Lung (tissue), 12 donors: Measurements from ENCODE around the gene NOC4L. TPM values are rescaled to one million over a fixed set of nuclear protein-coding genes. Genes with fewer than 3 reads are reported as not detected.
A peak's percentile ranks its signal among the peaks of the same experiment; 100 is the strongest.

Experiments used
- ATAC-seq: fragments of 200-7000 bp; cut with Tn5 transposase; one replicate; pipeline ENCODE4 v1.9.1; 2020; ENCODE audit warnings: moderate number of reproducible peaks; ENCODE audit not compliant: insufficient read depth, low FRiP score
- DNase-seq, 3 donors: peaks; one replicate each; pipeline ENCODE4 v3.0.0-alpha.2; 2013 to 2017
- H3K27ac ChIP-seq, 2 donors: one replicate each; pipeline ENCODE4 v1.5.1; 2013; ENCODE audit warnings: mild to moderate bottlenecking in 2 of 2, moderate library complexity in 2 of 2, control low read depth in 1 of 2, inconsistent platforms in 1 of 2, low read depth in 1 of 2, low read length in 1 of 2
- H3K27me3 ChIP-seq, 3 donors: one replicate each; pipeline ENCODE4 v1.5.1; 2013; ENCODE audit warnings: low read length in 2 of 3; ENCODE audit not compliant: control insufficient read depth in 3 of 3, insufficient read depth in 3 of 3
- H3K36me3 ChIP-seq, 4 donors: one replicate each; pipeline ENCODE4 v1.5.1; 2013; ENCODE audit warnings: low read length in 4 of 4, mild to moderate bottlenecking in 1 of 4, moderate library complexity in 1 of 4; ENCODE audit not compliant: control insufficient read depth in 4 of 4, insufficient read depth in 4 of 4
- H3K4me1 ChIP-seq, 5 donors: one replicate each; pipeline ENCODE4 v1.5.1; 2013; ENCODE audit warnings: low read length in 5 of 5, mild to moderate bottlenecking in 2 of 5, moderate library complexity in 1 of 5; ENCODE audit not compliant: control insufficient read depth in 5 of 5, insufficient read depth in 5 of 5
- H3K4me3 ChIP-seq: one replicate; pipeline ENCODE4 v1.5.1; 2013; ENCODE audit warnings: mild to moderate bottlenecking, control low read depth, moderate library complexity
- H3K9ac ChIP-seq, 2 donors: one replicate each; pipeline ENCODE4 v1.5.1; 2013; ENCODE audit warnings: low read length in 2 of 2, control low read depth in 1 of 2; ENCODE audit not compliant: insufficient read depth in 1 of 2
- H3K9me3 ChIP-seq, 4 donors: one replicate each; pipeline ENCODE4 v1.5.1; 2013; ENCODE audit warnings: low read length in 3 of 4, mild to moderate bottlenecking in 1 of 4, moderate library complexity in 1 of 4; ENCODE audit not compliant: control insufficient read depth in 4 of 4, insufficient read depth in 3 of 4
- WGBS, 2 donors: extraction: QIAGEN DNeasy Blood & Tissue Kit; methylation state at CpG; one replicate each; pipeline ENCODE4 v1.1.7; 2013; 5-methylcytosine and 5-hydroxymethylcytosine counted together
- polyA plus RNA-seq, 2 donors: library from polyadenylated mRNA; stranded (reverse); fragments of 200-250 nt; gene quantifications; one replicate each; pipeline ENCODE4 v1.2.1, GENCODE V29; 2013
- total RNA-seq, 2 donors: library from RNA; depleted of rRNA in 1 of 2; stranded (reverse); fragments of >200 nt in 1 of 2; gene quantifications; one replicate each; pipeline ENCODE4 v1.2.1, GENCODE V29; 2014 to 2021
- TF ChIP-seq, protein P1 (sequence below): IDR thresholded peaks from 2 replicates; pipeline ENCODE4 v1.5.1; 2012; ENCODE audit warnings: mild to moderate bottlenecking; ENCODE audit errors: control extremely low read depth, extremely low read depth
- donor health status: control.
- donor health status: control.
- donor health status: Bipolar disorder and iron deficiency.
- donor health status: healthy.
- donor health status: DM: yes; HTN: yes; CAD: no.

NOC4L gene
- total and polyA plus RNA-seq, 4 donors, result 6.3 to 27.8 (median 25.9) TPM

DNA sequence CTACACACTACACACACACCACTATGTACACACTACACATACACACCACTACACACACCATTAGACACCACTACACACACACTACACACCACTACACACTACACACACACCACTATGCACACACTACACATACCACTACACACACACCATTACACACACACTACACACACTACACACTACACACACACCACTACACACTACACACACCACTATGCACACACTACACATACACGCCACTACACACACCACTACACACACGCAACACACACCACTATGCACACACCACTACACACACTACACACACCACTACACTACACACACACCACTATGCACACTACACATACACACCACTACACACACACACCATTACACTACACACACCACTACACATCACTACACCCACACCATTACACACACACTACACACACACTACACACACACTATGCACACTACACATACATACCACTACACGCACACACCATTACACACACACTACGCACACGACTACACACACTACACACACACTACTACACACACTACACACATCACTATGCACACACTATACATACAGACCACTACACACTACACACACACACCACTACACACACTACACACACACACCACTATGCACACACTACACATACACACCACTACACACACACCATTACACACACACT lies 13.6 kb downstream of the NOC4L start:
- H3K27me3 ChIP-seq, result peaks cover 0 to 8% (median 7%) of the 10 kb centered on the region in 3 donors
- DNase-seq, result no peak
- no peak for ATAC-seq
- no peak overlapping the region for H3K4me3 ChIP-seq
- peaks cover 0 to 29% (median 13%) of the 10 kb centered on the region in 4 donors for H3K36me3 ChIP-seq
- peaks cover 0 to 17% (median 3%) of the 10 kb centered on the region in 5 donors for H3K4me1 ChIP-seq
- H3K27ac ChIP-seq, result no peak overlapping the region
- peaks cover 0 to 10% (median 4%) of the 10 kb centered on the region in 4 donors for H3K9me3 ChIP-seq
- TF ChIP-seq, protein P1, sequence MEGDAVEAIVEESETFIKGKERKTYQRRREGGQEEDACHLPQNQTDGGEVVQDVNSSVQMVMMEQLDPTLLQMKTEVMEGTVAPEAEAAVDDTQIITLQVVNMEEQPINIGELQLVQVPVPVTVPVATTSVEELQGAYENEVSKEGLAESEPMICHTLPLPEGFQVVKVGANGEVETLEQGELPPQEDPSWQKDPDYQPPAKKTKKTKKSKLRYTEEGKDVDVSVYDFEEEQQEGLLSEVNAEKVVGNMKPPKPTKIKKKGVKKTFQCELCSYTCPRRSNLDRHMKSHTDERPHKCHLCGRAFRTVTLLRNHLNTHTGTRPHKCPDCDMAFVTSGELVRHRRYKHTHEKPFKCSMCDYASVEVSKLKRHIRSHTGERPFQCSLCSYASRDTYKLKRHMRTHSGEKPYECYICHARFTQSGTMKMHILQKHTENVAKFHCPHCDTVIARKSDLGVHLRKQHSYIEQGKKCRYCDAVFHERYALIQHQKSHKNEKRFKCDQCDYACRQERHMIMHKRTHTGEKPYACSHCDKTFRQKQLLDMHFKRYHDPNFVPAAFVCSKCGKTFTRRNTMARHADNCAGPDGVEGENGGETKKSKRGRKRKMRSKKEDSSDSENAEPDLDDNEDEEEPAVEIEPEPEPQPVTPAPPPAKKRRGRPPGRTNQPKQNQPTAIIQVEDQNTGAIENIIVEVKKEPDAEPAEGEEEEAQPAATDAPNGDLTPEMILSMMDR, result no peak
- H3K9ac ChIP-seq, result peak overlapping the region in 1 of 2 donors; percentile 46
- 98 to 99% methylated on average over 5 of the region's 5 CpGs for WGBS, 2 donors

DNA sequence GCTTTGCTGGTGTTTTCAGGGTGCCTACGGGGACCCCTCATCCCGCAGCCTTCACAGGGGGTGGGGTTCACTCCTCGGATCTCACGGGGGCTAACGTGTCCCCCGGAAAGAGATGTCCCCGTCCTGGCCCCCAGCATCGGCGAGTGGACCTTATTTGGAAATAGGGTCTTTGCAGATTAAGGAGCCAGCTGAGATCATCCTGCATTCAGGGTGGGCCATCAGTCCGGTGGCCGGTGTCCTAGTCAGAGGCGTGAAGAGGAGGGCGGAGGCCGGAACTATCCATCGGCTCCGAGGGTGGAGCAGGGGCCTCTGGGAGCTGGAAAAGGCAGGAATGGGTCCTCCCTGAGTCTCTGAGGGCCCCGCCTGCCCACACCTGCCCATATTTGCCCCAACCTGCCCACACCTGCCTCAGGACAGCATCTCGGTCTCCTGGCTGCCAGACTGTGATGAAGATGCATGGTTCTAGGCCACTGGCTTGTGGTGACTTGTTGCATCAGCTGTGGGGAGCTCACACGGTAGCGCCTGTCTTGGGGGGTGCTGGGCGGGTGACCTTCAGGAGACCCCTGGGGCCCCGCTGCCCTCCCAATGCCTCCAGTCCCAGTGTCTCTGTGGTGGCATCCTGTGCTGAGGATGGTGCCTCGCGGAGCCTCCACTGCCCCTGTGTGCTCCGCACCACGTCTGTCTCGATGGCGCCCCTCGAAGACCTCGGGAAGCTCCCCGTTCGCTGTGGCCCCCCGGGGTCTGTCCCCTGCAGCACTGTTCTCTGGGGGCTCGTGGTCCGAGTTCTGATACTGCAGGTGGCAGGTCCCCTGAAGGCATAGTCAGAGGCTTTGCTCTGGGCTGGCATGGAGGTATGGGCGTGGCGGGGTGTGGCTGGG lies 14.7 kb downstream of the NOC4L start:
- 90% methylated on average over 37 of the region's 37 CpGs for WGBS, 2 donors
- Histone ChIP-seq H3K9me3 (peaks cover 0 to 10% (median 4%) of the 10 kb centered on the region in 4 donors), H3K4me3 (no peak overlapping the region), H3K36me3 (peaks cover 0 to 29% (median 13%) of the 10 kb centered on the region in 4 donors), H3K4me1 (peaks cover 0 to 17% (median 3%) of the 10 kb centered on the region in 5 donors), H3K9ac (no peak overlapping the region), H3K27ac (no peak overlapping the region), H3K27me3 (peaks cover 0 to 9% (median 7%) of the 10 kb centered on the region in 3 donors)
- DNase-seq, result no peak
- TF ChIP-seq, protein P1, result no peak
- ATAC-seq, result no peak

DNA sequence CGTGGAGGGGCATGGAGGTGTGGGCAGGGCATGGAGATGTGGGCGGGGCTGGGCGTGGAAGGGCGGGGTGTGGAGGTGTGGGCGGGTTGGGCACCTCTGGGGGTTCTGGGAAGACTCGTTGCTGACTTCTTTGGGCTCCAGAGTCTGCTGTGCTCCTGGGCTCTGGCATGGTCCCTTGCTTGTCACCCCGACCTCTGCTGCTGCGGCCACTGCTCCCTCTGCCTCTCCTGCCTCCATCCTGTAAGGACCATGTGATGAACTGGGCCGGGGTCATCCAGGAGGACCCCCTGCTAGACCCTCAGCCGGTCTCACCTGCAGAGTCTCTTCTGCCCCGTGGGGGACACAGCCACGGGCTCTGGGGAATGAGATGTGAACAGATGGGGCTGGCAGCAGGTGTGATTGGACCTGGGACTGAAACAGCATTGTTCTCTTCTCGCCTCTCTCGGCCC lies 15.3 kb downstream of the NOC4L start:
- Histone ChIP-seq H3K4me3 (no peak overlapping the region), H3K27me3 (peaks cover 0 to 16% (median 12%) of the 10 kb centered on the region in 3 donors), H3K36me3 (peaks cover 0 to 29% (median 13%) of the 10 kb centered on the region in 4 donors), H3K9ac (no peak overlapping the region), H3K9me3 (peaks cover 0 to 10% (median 4%) of the 10 kb centered on the region in 4 donors), H3K27ac (no peak overlapping the region), H3K4me1 (peaks cover 0 to 17% (median 3%) of the 10 kb centered on the region in 5 donors)
- TF ChIP-seq, protein P1, result no peak
- WGBS, 2 donors, result 82 to 92% methylated on average over 14 of the region's 14 CpGs
- ATAC-seq, result no peak
- no peak for DNase-seq
